ENCODE data around the gene FAM168B.

DNA sequence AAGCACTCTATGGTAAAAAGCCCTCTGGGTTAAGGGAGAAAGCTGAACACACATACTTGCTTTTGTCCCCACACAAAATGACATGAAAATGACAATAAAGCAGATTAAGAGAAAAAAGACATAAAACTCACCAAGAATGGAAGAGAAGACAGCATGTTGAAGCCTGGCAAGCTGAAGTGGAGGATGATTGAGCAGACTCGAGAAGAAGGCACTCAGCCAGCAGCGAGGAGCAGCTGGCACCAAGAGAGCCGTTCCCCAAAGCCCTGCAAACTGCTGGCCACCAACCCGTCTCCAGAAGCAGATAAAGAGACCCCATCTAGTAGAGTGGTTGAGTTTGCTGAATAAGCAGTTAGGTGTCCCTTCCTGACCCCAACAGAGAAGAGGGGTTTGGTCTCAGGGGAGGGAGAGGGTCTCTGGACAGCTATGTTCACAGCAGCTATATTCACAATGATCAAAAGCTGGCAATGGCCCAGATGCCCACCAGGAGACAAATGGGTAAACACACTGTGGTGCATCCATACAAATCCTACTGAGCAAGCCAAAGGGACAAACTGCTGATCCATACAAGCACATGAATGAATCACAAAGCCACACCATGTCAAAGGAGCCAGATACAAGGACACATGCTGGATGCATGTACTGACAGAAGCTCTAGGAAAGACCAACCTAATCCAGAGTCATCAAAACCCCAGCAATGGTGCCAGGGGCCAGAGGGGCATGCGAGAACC lies 36.9 kb downstream of the FAM168B start:
- TF ChIP-seq POLR2AphosphoS5 (IDR thresholded peaks at IDR 0.05; ENCODE audit: low read depth, low read length) (peak; percentile 32; the same call in 1 of the 2 replicates), POLR2A (IDR thresholded peaks at IDR 0.05; ENCODE audit: low read depth, low read length) (no peak), TAF1 (IDR thresholded peaks at IDR 0.05; ENCODE audit: low read depth, low read length) (no peak), PAX5 (IDR thresholded peaks at IDR 0.05; ENCODE audit: insufficient read depth, low read length, severe bottlenecking) (no peak)
